GM19395 (cell line): ENCODE measurements around the gene BOD1L1.

ENCODE experiments used
- ATAC-seq: cut with Tn5 transposase; IDR thresholded peaks from one replicate; pipeline ENCODE4 v1.9.1; 2021; ENCODE audit warnings: mild to moderate bottlenecking, moderate library complexity; ENCODE audit not compliant: unreplicated experiment

The BOD1L1 gene

DNA sequence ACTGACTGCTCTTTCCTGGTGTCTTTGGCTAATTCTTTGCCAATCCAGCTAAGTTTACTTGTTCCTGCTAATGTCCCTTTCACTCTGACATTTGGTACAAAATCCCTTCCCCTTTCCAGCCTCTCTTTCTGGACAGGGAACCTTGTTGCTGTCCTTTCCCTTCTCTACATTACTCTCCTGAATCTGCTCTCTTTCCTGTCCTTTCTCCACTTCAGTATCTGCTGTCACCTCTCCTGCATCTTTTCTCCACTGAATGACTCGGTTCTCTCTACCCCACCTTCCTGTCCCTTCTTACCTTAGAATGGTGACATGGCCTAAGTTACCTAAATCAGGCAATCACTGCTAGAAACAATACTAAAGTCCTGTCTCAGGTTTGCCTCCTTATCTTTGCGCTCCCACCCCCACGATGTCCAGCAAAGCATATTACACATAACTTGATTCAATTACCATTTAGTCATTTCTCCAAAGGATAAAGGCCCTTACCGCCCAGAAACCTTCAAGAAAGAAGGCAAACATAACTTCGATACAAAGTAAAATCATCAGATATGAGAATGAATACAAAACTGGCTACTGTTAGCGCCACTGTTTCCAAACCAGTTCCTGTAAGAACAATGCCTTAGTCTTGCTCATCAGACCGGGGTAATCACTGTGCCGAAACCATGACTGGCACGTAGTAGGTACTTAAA, 890 bp downstream of the BOD1L1 start:
- no peak for ATAC-seq

DNA sequence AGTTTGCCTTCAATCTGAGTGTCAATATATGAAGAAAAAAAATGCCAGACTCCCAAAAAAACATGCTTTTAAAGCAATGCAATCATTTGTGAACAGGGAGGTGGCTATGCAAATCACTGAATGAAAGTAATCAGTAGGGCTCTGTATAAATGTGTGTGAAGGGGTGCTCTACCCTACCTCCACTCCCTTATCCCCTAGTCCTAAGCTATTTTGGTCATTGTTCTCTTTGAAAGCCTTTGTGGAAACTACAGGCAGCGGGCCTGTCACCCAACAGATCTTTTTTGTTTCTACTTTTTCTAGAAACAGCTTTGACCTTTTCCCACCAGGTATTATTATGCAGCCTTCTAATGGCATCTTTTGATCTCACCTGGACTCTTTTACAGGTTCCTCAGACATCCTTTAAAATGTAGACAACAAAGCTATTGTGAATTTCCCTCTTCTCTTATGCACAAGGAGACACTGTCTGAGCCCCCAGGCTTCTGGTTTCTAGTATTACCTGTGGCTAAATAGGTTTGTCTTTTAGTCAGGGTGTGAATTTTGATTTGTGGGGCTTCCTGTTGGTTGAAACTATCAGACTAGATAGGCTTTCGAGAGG, 9.2 kb downstream of the BOD1L1 start:
- no peak for ATAC-seq

DNA sequence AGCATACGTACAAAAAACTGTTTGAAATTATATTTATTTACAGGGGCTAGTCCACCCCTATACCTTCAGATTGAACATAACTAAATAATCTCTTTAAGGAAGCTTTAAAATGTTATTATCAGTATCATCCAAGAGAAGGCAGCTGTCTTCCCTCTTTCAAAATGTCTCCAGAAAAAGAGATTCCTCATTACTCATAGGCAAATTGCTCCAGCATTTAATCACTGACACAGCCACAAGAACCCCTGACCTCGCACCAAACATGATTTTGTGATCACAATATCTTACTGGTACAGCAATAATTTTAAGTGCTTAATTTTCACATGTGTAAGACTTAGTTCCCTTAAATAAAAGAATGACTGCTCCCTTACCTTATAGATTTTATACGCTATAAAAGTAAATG, 9.7 kb downstream of the BOD1L1 start:
- ATAC-seq, result no peak

DNA sequence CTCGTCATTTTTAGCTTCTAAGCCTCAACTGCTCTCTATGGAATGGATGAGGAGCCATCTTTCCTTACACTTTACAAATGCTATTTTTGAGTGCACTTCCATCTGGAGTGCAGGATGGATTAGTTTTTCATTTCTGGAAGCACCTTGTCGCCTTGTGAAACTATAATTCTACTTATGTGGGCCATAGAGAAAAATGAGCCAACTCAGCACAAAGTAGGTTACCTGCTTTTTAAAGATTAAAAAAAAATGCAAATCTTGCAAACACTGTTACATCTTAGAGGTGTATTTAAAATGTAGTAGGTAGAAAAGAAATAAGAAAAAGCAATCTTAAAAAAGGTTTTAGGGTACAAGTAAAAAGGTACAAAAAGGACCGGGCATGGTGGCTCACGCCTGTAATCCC, 10.9 kb downstream of the BOD1L1 start:
- ATAC-seq, result no peak

DNA sequence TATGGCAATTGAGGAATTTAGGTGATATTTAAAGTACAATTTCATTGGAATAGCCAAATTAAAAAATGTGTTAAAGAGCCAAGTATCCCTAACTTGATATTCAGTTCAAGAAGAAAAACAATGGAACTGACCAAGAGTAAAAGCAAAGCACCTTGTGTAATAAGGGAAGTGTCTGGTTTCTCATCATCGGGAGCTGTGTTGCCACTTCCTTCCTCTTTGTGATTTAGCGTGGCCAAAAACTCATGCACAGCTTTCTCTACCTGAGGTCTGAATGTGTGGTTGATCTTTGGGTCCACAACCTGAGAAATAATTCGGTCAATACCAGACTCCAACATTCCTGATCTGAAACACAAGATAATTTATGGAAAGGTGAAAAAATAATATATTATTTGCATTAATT, 12.4 kb downstream of the BOD1L1 start:
- ATAC-seq, result peak; percentile 68

DNA sequence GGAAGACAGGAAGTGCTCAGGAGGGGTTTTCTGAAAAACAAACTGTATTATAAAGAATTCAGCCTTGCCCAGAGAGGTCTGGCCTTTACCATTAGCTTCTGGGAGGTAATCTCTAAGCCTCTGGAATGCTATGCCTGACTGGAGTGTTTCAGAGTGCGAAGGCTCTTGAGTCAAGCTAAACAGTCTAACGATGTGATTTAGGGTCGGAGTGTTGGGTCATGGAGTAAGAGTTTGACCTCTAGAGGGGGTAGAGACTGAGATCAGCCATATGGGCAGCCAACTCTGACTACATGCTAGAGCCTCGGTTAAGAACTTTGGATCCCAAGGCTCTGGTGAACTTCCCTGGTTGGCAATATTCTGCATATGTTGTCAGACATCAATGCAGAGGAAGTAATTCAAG, 15.0 kb downstream of the BOD1L1 start:
- ATAC-seq, result no peak

DNA sequence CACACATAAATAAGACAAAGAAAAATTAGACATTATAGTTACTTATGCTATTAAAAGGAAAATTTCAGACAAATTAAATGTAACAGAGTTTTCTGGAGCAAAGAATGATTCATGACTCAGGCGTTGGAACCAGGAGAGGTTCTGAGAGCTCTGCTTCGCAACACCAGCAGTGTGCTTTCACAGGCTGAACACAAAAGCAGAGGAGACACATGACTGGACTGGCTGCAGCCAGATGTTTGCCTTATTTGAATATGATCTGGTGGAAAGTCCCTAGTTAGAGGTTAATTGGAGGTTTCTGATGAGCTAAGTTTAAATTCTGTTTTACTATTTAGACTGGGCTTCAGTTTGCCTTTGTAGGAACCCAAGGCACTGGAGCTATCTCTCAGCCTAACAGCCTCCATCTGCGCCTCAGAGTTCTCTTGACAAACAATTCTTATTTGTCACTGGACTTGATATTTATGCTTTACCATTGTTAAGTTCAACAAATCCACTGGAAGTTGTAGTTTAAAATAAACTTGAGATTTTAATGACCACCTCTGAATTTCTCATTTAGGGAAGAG, 16.2 kb downstream of the BOD1L1 start:
- peak; percentile 96 for ATAC-seq

DNA sequence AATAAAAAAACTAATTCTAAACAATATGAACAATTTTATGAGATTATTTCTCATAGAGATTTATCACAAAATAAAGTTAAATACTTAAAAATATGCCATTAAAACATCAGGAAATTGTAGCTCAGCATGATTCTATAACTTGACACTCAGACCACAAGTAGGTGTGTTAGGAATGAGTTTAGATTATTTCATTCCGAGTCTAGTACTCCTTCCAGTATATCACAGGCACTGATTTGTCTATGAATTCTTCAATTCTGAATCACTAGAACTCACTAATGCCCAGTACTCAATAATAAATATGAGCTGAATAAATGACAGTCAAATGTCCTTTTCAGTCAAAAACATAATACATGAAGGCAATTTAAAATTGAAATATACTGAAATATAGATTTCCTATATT, 22.2 kb downstream of the BOD1L1 start:
- ATAC-seq, result no peak

DNA sequence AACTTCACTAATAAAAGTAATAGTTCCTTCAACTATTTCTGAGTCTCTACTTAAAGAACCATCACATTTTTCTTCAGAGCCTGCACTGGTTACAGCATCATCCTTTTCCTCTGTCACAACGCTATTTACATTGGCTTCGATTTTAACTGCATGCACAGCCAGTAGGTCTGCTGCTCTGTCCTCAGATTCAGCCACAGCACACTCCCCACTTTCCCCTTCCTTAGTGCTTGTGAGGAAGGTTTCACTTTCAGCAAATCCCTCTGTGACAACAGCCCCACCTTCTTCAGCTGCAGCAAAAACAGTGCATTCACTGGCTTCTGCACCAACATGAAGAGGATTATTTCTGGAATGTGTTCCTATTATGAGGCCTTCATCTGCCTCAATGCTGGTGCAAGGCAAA, 25.7 kb downstream of the BOD1L1 start:
- ATAC-seq, result no peak

DNA sequence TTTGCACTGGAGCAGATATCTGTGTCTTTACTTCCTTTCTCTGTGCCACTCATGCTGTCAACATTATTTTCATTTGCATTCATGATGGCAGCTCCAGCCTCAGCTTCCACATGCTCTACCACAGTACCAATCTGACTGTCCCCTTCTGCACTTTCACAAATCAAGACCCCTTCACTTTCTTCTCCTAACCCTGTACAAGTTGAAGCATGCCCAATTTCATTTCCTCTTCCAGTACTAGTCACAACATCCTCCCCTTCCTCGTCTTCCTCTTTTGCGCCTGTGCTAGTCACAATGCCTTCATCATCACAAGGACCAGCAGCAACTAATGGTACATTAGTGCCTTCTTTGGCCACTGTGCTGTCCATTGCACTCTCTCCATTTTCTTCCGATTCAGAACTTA, 26.5 kb downstream of the BOD1L1 start:
- ATAC-seq, result peak; percentile 74

DNA sequence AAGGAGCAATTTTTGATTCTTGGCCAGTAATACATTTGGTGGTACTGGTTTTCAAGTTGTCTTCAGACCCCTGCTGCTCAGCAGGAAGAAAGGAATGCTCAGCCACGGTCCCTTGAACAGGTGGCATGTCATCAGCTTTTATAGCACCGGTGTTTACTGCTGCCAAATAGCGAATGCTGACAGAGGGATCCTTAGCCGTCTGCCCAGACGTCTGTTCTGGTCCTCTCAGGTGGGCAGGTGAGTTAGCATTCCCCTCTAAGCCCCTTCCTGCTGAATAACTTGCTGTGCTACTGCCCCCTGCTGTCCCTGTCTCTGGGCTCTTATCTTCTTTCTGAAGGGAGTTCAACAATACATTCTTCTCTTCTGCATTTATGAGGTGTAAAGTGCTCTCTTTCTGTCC, 28.4 kb downstream of the BOD1L1 start:
- no peak for ATAC-seq

GRCh38 chr4:13597604-13598003, 29.9 kb downstream of the BOD1L1 start:
- ATAC-seq, result no peak

GRCh38 chr4:13597141-13597540, 30.4 kb downstream of the BOD1L1 start:
- ATAC-seq, result no peak

DNA sequence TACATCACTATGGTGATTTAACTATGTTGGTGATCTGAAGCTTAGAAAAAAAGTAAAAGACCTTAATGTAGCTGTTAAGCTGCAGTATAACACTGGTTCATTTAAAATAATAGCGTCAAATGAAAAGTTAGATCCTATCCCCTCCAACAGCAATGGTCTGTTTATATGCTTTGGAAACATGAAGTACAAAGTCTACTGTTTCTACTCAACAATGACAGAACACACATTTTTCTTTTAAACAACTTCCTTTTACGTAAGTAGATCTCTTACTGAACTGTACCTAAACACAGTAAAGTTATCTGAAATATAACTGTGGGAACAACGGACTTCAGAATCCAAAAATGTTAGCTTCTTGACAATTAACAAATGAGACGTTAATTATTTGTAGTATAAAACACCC, 35.3 kb downstream of the BOD1L1 start:
- no peak for ATAC-seq

- ATAC-seq, result no peak
Observed at GRCh38 chr4:13590766-13591165, 36.8 kb downstream of the BOD1L1 start.

GRCh38 chr4:13588954-13589353, 38.6 kb downstream of the BOD1L1 start:
- no peak for ATAC-seq

DNA sequence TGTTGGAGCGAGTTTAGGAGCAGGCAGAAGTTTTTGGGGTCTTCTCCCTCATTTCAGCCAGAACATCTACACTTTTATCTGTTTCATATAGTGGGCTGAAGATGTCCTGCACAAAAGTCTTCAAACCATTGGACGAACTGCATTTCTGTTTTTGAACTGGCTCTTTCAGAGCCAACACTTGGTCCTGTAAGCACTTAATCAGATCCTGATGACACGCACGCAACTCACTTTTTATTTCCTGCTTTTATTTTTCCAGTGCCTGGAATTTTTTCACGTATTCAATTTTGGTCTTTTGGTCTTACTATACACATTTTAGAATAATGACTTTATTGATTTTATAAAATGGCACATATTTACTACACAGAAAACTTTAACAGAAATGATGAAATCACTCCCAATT, 43.0 kb downstream of the BOD1L1 start:
- no peak for ATAC-seq

DNA sequence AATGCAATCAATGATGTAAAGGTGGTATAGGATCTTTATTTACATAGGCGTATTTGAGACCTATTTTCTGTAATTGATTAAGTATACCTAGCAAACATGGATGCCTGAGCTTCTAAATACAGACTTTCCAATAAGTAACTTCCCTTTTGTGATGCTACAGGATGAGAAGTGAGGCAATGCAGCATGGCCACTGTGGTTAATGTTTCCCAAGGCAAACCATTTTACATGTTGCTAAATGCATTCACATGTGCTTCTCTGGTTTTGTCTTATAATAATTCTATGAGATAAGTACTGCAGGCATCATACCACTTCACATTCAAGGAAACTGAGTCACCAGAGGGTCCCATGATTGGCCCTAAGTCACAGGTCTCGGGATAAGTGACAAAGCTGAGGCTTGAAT, 47.5 kb downstream of the BOD1L1 start:
- ATAC-seq, result no peak

DNA sequence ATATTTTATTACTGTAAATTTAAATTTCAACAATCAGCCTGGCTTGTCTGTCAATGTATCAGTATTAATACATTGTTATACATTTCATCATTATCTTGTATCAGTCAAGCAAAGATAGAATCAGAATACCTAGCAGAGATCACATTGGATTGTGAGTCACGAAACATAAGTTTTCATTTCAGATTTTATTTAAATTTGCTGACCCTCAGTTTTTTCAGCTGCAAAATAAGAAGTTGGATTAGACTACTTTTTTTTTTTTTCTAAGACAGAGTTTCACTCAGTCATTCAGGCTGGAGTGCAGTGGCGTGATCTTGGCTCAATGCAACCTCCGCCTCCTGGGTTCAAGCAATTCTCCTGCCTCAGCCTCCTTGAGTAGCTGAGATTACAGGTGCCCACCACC, 49.9 kb downstream of the BOD1L1 start:
- ATAC-seq, result no peak

DNA sequence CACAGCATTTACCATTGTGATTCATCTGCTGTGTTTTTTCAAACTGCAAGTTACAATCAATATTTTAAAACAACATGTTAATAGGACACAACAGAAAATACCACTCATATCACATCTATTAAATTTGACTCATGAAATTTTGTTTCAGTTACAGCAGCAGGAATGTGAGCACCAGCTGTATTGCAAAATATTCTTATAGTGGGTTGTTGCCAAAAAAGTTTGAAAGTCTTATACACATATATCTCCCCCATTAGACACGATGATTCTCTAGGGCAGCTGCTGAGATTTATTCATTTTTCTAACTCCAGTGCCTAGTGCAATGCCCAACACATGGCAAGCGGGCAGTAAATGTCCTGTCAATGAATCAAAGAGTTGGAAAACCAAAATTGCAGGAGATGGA, 56.6 kb downstream of the BOD1L1 start:
- no peak for ATAC-seq

DNA sequence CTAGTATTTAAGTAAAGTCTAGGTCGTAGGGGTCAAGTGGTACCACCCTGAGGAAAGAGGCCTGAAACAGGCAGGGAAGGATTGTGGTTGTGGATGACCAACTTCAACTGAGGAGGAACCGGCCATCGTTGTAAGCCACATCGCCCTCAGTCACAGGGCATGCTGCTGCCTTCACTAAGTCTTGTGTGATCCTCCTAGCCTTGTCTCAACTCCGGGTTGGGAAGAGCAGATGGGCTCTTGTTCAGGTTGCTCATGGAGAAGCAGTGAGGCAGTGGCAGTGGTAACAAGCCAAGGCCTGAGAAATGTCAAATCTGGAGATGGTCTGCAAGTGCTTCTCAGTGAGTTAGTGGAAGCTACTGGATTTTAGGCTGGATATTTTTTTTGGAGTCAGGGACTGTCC, 60.4 kb downstream of the BOD1L1 start:
- ATAC-seq, result no peak

- ATAC-seq, result no peak
Observed at GRCh38 chr4:13562876-13563275, 64.6 kb downstream of the BOD1L1 start.

- ATAC-seq, result no peak
Observed at GRCh38 chr4:13561673-13562072, 65.9 kb downstream of the BOD1L1 start.
